Measurements from ENCODE around the gene MUC4. TPM values are rescaled to one million over a fixed set of nuclear protein-coding genes. Genes with fewer than 3 reads are reported as not detected.

Gene MUC4
- total RNA-seq, 1 donor from 2014 or later, result not detected

DNA sequence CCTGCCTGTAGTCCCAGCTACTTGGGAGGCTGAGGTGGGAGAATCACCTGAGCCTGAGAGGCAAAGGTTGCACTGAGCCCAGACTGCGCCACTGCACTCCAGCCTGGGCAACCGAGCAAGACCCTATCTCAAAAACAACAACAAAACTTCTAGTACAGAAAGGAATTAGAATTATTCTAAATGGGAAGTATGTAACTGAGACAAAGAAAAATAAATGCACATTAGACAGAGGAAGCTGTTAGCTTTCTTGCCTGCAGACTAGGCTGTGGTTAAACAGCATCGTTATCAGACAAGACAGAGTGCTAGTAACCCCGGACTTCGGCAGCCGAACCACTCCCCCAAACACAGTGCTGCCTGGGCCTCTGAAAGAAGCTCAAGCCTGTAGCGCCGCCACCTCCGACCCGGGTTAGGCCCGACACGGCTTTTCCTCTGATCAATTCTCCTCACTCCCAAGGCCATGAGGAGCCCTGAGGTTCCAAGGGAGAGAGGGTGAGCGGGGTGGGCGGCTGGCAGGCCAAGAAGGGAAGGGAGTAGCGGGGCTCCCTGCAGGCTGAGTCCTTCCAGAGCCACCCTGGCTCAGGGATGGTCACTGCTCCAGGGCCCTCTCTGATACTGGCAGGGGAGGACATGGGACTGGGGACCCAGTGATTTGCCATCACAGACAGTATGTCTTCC, 44.8 kb upstream of the MUC4 start:
- H3K27me3 Mint-ChIP-seq (ENCODE audit: low read depth), result peaks cover under 1% of the 10 kb centered on the region
- H3K4me1 Mint-ChIP-seq, result peaks cover 15% of the 10 kb centered on the region
- H3K27ac Mint-ChIP-seq (ENCODE audit: unreplicated experiment), result no peak overlapping the region
- H3K9me3 Mint-ChIP-seq, result no peaks in the 10 kb centered on the region
- no peaks in the 10 kb centered on the region for H3K36me3 Mint-ChIP-seq (ENCODE audit: low read depth)
- TF ChIP-seq CTCF (conservative IDR thresholded peaks at IDR 0.05), result no peak
- H3K4me3 Mint-ChIP-seq, result no peak overlapping the region
- no peak for DNase-seq (ENCODE audit: low read depth, low spot score)

DNA sequence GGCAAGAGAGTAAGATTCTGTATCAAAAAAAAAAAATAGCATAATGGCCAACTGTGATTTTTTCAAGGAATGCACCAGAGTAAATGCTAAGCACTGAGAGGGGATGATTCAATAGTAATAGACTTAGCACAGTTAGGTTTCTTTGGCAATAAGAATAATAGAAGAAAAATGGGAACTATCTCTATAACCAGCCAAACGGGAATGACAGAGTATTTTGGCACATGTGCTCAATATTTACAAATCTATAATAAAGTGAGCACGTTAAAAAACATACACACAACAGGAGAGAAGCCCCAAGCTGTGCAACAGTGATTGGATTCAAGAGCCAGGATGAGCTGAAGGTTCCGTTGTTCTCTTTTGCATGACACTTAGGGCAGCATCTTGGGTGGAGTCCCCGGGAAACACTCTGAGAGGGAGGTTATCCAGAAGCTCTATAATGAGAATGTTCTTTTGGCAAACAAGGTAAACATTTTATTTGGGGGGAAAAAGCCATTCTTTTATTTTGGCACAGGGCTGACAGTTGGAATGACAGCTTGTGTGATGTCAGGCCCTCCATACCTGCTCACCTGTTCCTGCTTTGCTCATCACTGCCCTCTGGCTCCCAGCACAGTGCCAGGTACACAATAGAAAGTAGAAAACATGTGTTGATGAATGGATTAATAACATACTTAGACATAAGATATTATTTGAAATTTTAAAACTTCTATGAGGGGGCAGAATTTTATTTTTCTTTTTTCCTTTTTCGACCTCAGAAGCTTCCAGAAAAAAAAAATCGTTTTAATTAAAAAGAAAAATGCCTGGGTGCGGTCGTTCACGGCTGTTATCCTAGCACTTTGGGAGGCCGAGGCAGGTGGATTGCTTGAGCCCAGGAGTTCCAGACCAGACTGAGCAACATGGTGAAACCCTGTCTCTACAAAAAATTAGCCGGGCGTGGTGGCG, 44.0 kb upstream of the MUC4 start:
- no peak overlapping the region for H3K4me3 Mint-ChIP-seq
- H3K36me3 Mint-ChIP-seq (ENCODE audit: low read depth), result no peaks in the 10 kb centered on the region
- no peak overlapping the region for H3K27ac Mint-ChIP-seq (ENCODE audit: unreplicated experiment)
- DNase-seq (ENCODE audit: low read depth, low spot score), result no peak
- H3K9me3 Mint-ChIP-seq, result no peaks in the 10 kb centered on the region
- H3K27me3 Mint-ChIP-seq (ENCODE audit: low read depth), result peaks cover 5% of the 10 kb centered on the region
- TF ChIP-seq CTCF (conservative IDR thresholded peaks at IDR 0.05), result no peak
- H3K4me1 Mint-ChIP-seq, result peaks cover 21% of the 10 kb centered on the region

- H3K4me1 Mint-ChIP-seq, result peaks cover 14% of the 10 kb centered on the region
- no peak for TF ChIP-seq CTCF (conservative IDR thresholded peaks at IDR 0.05)
- DNase-seq (ENCODE audit: low read depth, low spot score), result no peak
- H3K36me3 Mint-ChIP-seq (ENCODE audit: low read depth), result no peaks in the 10 kb centered on the region
- peaks cover 5% of the 10 kb centered on the region for H3K27me3 Mint-ChIP-seq (ENCODE audit: low read depth)
- no peak overlapping the region for H3K27ac Mint-ChIP-seq (ENCODE audit: unreplicated experiment)
- H3K4me3 Mint-ChIP-seq, result no peak overlapping the region
- no peaks in the 10 kb centered on the region for H3K9me3 Mint-ChIP-seq
Observed at GRCh38 chr3:195854628-195855294, 43.0 kb upstream of the MUC4 start.

DNA sequence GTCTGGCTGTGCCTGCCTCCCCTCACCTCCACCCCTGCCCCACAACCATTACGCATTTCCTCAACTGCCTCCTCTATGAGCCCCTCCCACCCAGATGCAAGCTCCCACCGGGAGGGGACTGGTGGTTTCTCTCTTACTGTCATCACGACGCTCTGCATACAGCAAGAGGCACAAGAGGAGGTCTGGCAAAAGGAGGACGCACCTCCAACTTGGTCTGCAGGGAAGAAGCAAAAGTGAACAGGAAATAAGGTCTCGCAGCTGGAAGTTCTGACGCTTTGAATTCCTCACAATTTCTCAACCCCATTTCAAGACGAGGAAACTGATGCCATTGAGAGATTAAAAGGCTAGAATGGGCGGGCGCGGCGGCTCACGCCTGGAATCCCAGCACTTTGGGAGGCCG, 42.3 kb upstream of the MUC4 start:
- no peak for DNase-seq (ENCODE audit: low read depth, low spot score)
- H3K27me3 Mint-ChIP-seq (ENCODE audit: low read depth), result peaks cover 5% of the 10 kb centered on the region
- no peak overlapping the region for H3K27ac Mint-ChIP-seq (ENCODE audit: unreplicated experiment)
- no peak for TF ChIP-seq CTCF (conservative IDR thresholded peaks at IDR 0.05)
- no peaks in the 10 kb centered on the region for H3K9me3 Mint-ChIP-seq
- H3K4me3 Mint-ChIP-seq, result no peak overlapping the region
- peaks cover 7% of the 10 kb centered on the region for H3K4me1 Mint-ChIP-seq
- H3K36me3 Mint-ChIP-seq (ENCODE audit: low read depth), result no peaks in the 10 kb centered on the region

DNA sequence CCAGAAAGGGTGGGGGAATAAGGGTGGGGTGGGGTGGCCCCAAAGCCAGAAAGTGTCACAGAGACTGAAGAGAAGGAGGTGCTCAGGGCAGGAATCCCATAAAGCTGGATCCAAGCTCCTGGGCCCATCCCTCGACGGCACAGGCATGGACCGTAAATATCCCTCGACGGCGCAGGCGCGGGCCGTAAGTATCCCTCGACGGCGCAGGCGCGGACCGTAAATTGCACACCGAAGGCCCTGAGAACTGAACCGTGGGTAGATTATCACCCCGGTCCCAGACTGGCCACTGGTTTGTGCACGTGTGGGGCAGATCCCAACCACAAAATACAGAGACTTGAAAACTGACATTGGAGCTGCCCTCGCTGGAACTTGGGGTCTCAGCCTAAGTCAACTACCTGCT, 41.3 kb upstream of the MUC4 start:
- H3K27me3 Mint-ChIP-seq (ENCODE audit: low read depth), result peaks cover 5% of the 10 kb centered on the region
- no peak for DNase-seq (ENCODE audit: low read depth, low spot score)
- no peaks in the 10 kb centered on the region for H3K9me3 Mint-ChIP-seq
- no peaks in the 10 kb centered on the region for H3K36me3 Mint-ChIP-seq (ENCODE audit: low read depth)
- peaks cover 7% of the 10 kb centered on the region for H3K4me1 Mint-ChIP-seq
- H3K4me3 Mint-ChIP-seq, result no peak overlapping the region
- no peak overlapping the region for H3K27ac Mint-ChIP-seq (ENCODE audit: unreplicated experiment)
- TF ChIP-seq CTCF (conservative IDR thresholded peaks at IDR 0.05), result no peak

All from neural crest cell (in vitro differentiated cells).